ENCODE results near the gene NUDT19. TPM values are rescaled to one million over a fixed set of nuclear protein-coding genes. Genes with fewer than 3 reads are reported as not detected.
"Not testable (repeated sequence)": the region's sequence is repeated elsewhere in the genome, so short reads cannot be mapped to it uniquely, and the experiment has no call there.

Gene NUDT19
- total RNA-seq, 4 donors from 2014 or later = 28.8 to 34.8 (median 29.2) TPM

- ATAC-seq; DNase-seq; H3K4me3 ChIP-seq; intact Hi-C loops (cut with DNase I; ENCODE audit: low total_unique reads); H3K27me3 ChIP-seq; H3K9me3 ChIP-seq: not testable (repeated sequence)
- peak overlapping the region; percentile 51 to 71 (median 62) for H3K27ac ChIP-seq
- peaks cover 40 to 45% of the 10 kb centered on the region in 2 donors for H3K4me1 ChIP-seq
- peaks cover 0 to 21% of the 10 kb centered on the region in 2 donors for H3K36me3 ChIP-seq
- in situ Hi-C loops (cut with MboI; ENCODE audit: low sequenced_read_pairs in 4 of 4) = loop anchor here in 1 of 4 donors (10.0 to 25.0 kb wide), 2 partner anchors 111 to 333 kb away; partner anchors contain the start of gene PDCD5
These were observed 3.9 kb downstream of the NUDT19 start for GRCh38 chr19:32695506-32695905.

- DNase-seq = peak in 1 of 2 donors; percentile 74
- Histone ChIP-seq H3K36me3 (peaks cover 0 to 21% of the 10 kb centered on the region in 2 donors), H3K4me1 (peaks cover 30 to 39% of the 10 kb centered on the region in 2 donors), H3K27ac (peak overlapping the region; percentile 60 to 71 (median 66))
- H3K27me3 ChIP-seq; intact Hi-C loops (cut with DNase I; ENCODE audit: low total_unique reads); H3K4me3 ChIP-seq; H3K9me3 ChIP-seq: not testable (repeated sequence)
- in situ Hi-C loops (cut with MboI; ENCODE audit: low sequenced_read_pairs in 4 of 4) = loop anchor here in 1 of 4 donors (10.0 to 25.0 kb wide), 2 partner anchors 112 to 334 kb away; partner anchors contain the start of gene PDCD5
- ATAC-seq = peak in 1 of 2 donors; percentile 54
These were observed 5.2 kb downstream of the NUDT19 start for GRCh38 chr19:32696771-32697170.

GRCh38 chr19:32700129-32700528, 8.5 kb downstream of the NUDT19 start:
- H3K27ac ChIP-seq; in situ Hi-C loops (cut with MboI; ENCODE audit: low sequenced_read_pairs in 4 of 4); H3K4me3 ChIP-seq; H3K9me3 ChIP-seq; ATAC-seq; DNase-seq; H3K27me3 ChIP-seq; intact Hi-C loops (cut with DNase I; ENCODE audit: low total_unique reads): not testable (repeated sequence)
- peaks cover 5 to 13% of the 10 kb centered on the region in 2 donors for H3K4me1 ChIP-seq
- H3K36me3 ChIP-seq = peaks cover 0 to 32% of the 10 kb centered on the region in 2 donors

- peaks cover 0 to 32% of the 10 kb centered on the region in 2 donors for H3K36me3 ChIP-seq
- intact Hi-C loops (cut with DNase I; ENCODE audit: low total_unique reads) = no loop called here
- H3K9me3 ChIP-seq = peaks cover 0 to 6% (median 0%) of the 10 kb centered on the region in 3 donors
- no peak for ATAC-seq
- DNase-seq = no peak
- no peaks in the 10 kb centered on the region for H3K27me3 ChIP-seq
- H3K27ac ChIP-seq = no peak overlapping the region
- in situ Hi-C loops (cut with MboI; ENCODE audit: low sequenced_read_pairs in 4 of 4) = no loop called here
- no peak for TF ChIP-seq POLR2A (IDR thresholded peaks at IDR 0.05)
- TF ChIP-seq CTCF (IDR thresholded peaks at IDR 0.05 in 4 of 5, conservative IDR thresholded peaks at IDR 0.05 in 1 of 5) = no peak
- no peak overlapping the region for H3K4me3 ChIP-seq
- no peaks in the 10 kb centered on the region for H3K4me1 ChIP-seq
These were observed 10.4 kb downstream of the NUDT19 start for GRCh38 chr19:32702010-32702409.

GRCh38 chr19:32704006-32704405, 12.4 kb downstream of the NUDT19 start:
- ATAC-seq; H3K9me3 ChIP-seq; H3K27ac ChIP-seq; intact Hi-C loops (cut with DNase I; ENCODE audit: low total_unique reads); in situ Hi-C loops (cut with MboI; ENCODE audit: low sequenced_read_pairs in 4 of 4); H3K4me1 ChIP-seq; H3K27me3 ChIP-seq; H3K4me3 ChIP-seq; DNase-seq: not testable (repeated sequence)
- peaks cover 0 to 25% of the 10 kb centered on the region in 2 donors for H3K36me3 ChIP-seq

GRCh38 chr19:32708457-32708856, 16.8 kb downstream of the NUDT19 start:
- in situ Hi-C loops (cut with MboI; ENCODE audit: low sequenced_read_pairs in 4 of 4) = no loop called here
- DNase-seq (no peak), ATAC-seq (no peak)
- Histone ChIP-seq H3K4me3 (no peak overlapping the region), H3K27me3 (no peaks in the 10 kb centered on the region), H3K9me3 (peaks cover 0 to 6% (median 0%) of the 10 kb centered on the region in 3 donors), H3K4me1 (no peaks in the 10 kb centered on the region), H3K27ac (no peak overlapping the region), H3K36me3 (peaks cover 0 to 41% of the 10 kb centered on the region in 2 donors)
- TF ChIP-seq CTCF (IDR thresholded peaks at IDR 0.05 in 4 of 5, conservative IDR thresholded peaks at IDR 0.05 in 1 of 5) (no peak), POLR2A (IDR thresholded peaks at IDR 0.05) (no peak)
- intact Hi-C loops (cut with DNase I; ENCODE audit: low total_unique reads) = no loop called here

GRCh38 chr19:32709032-32709431, 17.4 kb downstream of the NUDT19 start:
- ATAC-seq = no peak
- H3K9me3 ChIP-seq = peaks cover 0 to 6% (median 0%) of the 10 kb centered on the region in 3 donors
- in situ Hi-C loops (cut with MboI; ENCODE audit: low sequenced_read_pairs in 4 of 4) = no loop called here
- intact Hi-C loops (cut with DNase I; ENCODE audit: low total_unique reads) = no loop called here
- TF ChIP-seq CTCF (IDR thresholded peaks at IDR 0.05 in 4 of 5, conservative IDR thresholded peaks at IDR 0.05 in 1 of 5) = no peak
- no peak for TF ChIP-seq POLR2A (IDR thresholded peaks at IDR 0.05)
- H3K27me3 ChIP-seq = no peaks in the 10 kb centered on the region
- DNase-seq = no peak
- no peak overlapping the region for H3K4me3 ChIP-seq
- no peaks in the 10 kb centered on the region for H3K4me1 ChIP-seq
- H3K36me3 ChIP-seq = peaks cover 0 to 43% of the 10 kb centered on the region in 2 donors
- H3K27ac ChIP-seq = no peak overlapping the region
